NCI-H510A treated with DMSO at 0.1 percent for 48 hours (cell line): ENCODE measurements around the gene RGL4.
A peak's percentile ranks its signal among the peaks of the same experiment; 100 is the strongest.
"Not testable (repeated sequence)": the region's sequence is repeated elsewhere in the genome, so short reads cannot be mapped to it uniquely, and the experiment has no call there.

Source experiments
- DNase-seq: peaks from one replicate; lab custom pipeline; 2025; lab: John Stamatoyannopoulos, UW

RGL4 gene

DNA sequence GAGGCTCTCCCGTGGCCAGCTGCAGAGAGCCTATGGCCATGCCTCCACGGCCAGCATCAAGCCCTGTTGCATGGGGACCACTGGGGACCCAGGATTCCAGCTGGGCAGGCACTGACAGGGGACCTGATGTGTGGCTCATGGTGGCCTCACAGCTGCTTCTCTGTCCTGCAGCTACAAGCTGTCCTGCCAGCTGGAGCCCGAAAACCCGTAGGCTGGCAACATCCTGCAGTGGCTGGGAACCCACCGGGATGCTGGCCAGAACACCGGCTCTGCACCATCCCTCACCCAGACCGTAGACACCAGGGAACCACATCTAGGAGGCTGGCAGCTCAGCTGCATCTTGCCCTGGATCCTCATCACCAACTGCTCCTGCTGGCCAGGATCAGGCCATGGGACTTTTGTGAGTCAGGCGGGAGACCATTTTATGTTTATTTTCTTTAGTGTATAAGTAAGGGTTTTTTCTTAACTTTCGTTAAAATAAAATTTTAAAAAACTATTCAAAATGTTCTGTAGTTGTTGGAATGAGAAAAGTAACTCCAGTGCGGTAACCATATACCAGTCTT, 7.9 kb downstream of the RGL4 start:
- no peak for DNase-seq

DNA sequence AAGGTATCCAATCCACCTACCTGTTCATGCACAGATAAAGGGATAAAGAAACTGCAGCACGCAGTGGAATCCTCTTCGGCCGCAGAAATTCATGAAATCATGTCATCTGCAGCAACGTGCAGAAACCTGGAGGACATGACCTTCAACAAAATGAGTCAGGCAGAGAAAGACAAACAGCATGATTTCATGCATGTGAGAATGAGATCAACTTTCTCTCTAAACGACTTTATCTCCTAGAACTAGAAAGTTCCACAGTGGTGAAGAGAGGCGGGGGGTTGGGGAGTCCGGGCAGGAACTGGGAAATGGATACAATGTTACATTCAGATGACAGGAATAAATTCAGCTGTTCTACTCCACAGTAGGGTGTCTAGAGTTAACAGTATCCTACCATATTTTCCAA, 9.9 kb downstream of the RGL4 start:
- DNase-seq: no peak

DNA sequence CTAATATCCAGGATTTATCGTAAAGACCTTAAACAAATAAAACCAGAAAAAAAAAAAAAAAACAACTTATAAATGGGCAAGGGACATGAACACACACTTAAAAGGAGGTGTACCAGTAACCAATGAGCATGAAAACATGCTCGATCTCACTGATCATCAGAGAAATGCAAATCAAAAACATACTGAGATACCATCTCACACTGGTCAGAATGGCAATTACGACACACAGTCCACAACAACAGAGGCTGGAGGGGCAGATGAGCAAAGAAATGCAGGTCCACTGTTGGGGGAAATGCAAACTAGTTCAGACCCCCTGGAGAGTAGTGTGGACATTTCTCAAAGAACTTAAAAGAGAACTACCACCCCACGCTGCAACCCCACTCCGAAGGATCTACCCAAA, 13.2 kb downstream of the RGL4 start:
- no peak for DNase-seq

DNA sequence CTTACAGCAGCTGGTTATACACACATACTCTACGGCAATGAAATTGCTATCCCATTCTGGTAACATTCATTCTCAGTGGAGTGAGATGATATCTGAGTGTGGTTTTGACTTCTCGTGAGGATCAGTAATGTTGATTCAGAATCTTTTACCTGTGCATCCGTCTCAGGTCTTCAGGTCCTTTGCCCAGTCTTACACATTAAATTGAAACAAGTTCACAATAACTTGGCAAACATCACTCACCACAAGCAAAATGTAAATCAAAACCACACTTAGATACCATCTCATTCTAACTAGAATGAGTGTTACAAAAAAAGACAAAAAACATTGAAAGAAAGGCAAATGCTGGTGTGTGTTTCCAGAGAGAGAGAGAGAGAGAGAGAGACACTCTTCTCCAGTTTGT, 14.0 kb downstream of the RGL4 start:
- DNase-seq: no peak

DNA sequence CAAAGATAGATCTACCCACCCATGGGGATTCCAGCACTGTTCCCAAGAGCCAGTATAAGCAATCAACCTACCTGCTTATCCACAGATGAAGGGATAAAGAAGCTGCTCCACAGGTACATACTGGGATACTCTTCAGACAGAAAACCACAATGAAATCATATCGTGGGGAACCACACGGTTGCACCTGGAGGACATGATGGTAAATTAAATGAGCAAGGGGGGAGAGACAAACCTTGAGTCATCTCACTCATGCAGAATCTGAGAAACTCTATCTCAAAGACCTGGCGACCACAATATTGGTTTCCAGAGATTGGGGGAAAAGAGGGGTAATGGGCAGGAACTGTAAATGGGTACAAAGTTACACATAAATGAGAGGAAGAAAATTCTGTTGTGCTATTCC, 14.5 kb downstream of the RGL4 start:
- no peak for DNase-seq

DNA sequence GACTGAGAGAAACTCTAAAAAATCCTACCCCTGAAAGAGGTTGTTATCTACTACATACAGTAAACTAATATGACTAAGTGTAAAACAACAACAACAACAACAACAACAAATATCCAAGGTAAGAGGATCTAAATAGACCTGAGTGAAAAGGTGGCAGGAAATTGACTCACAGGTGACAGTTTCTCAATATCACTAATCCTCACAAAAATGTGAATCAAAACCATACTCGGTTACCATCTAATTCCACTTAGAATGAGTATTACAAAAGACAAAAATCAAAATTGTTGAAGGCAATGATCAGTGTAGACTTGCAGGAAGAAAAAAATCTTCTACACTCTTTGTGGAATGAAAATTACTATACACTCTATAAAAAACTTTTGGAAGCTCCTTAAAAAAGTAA, 17.5 kb downstream of the RGL4 start:
- DNase-seq: no peak

DNA sequence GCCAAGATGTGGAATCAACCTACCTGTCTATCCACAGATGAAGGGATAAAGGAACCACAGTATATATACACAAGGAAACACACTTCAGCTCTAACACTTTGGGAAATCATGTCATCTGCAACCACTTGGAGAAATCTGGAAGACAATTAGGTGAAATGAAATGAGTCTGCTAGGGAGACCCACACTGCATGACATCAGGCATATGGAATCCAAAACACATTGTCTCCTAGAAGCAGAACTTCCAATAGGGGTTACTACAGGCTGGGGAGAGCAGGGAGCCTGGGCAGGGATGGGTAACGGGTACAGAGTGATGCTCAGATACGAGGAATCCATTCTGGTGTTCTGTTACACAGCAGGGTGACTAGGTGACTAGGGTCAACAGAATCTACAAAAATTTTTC, 18.3 kb downstream of the RGL4 start:
- no peak for DNase-seq

DNA sequence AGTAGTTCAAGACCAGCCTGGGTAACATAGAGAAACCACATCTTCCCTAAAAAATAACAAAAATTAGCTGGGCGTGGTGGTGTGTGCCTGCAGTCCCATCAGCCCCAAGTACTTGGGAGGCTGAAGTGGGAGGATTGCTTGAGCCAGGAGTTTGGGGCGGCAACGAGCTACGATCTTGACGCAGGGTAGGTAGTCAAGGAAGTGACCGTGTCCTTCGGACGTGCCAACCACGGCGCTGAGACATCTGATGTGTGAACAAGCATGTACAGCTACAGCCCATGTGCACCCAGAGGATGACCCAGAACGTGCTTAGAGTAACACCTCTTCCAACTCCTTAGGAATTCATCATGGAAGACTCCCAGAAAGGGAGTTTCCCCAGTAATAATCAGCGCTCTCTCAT, 21.4 kb downstream of the RGL4 start:
- no peak for DNase-seq

DNA sequence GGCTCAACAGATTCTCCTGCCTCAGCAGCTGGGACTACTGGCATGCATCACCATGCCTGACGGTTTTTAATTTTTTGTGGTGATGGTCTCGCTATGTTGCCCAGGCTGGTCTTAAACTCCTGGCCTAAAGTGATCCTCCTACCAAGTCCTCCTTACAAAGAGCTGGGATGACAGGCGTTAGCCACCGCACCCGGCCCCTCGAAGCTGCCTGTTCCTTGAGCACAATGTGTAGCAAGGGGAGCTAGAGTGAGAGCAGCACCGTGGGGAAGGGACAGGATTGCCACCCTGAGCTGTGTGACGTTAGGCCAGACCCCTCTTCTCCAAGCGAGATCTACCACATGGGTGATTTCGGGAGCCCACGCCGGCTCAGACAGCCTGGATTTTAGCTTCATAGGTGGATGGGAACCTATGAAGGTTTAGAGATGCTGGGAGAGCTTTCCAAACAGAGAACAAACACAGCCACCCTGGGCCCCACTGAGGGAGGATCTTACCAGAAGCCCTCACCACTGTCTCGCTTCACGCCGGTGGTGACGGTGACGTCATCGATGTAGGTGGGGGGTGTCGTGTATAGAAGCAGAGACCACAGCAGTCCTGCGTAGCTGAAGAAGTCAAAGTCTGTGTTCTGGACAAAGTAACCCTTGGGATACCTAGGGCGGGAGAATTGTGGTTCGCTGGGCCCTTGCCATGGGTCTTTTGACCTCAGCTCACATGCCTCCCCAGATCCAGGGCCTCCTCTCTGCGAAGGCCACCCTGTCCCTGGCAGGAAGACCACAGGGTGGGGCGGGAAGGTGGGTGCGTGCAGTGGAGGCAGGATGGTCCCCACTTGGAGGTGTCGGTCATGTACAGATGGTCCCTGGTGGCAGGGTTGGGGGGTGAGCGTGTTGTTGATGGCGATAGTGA, 23.1 kb downstream of the RGL4 start:
- DNase-seq: no peak

DNA sequence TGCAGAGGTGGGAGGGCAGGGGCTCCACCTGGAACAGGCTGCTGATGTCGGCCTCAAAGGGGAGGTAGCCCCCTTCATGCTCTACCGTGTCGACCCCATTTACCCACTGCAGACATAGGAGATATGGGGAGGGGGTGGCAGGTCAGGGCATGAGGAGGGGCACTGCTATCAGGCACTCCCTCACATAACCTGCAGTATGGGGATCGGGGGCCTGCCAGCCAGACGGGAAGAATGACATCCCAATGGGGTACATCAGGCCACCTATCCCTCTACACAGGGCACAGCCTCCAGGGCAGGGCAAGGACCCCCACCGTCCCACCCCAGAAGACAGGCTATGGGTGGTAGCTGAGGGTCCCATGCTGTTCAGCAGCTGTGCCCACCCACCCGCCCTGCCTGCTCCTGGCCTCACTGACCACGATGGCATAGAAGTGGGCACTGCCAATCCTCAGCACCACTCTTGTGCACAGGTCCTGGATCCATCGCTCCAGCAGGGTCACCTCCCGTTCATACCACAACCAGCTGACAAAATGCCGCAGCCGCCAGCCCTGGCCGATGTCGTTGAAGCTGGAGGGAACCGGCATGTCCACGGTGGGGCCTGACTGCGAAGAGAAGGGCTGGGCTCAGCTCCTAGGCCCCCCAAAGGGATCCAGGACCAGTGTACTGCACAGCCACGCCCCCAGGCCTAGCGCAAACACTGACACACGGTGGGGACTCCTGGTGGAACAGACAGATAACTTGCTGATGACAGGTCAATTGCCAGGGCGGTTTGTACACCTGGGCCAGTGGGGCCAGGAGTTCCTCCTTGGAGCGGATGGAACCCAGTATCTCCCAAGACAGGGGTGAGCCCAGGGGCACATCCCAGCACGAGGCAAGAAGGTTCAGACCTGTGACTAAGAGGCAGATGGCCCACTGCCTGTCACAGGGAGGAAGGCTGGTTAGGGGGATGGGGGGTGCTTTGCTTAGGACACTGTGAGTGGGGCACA, 24.1 kb downstream of the RGL4 start:
- DNase-seq: no peak

DNA sequence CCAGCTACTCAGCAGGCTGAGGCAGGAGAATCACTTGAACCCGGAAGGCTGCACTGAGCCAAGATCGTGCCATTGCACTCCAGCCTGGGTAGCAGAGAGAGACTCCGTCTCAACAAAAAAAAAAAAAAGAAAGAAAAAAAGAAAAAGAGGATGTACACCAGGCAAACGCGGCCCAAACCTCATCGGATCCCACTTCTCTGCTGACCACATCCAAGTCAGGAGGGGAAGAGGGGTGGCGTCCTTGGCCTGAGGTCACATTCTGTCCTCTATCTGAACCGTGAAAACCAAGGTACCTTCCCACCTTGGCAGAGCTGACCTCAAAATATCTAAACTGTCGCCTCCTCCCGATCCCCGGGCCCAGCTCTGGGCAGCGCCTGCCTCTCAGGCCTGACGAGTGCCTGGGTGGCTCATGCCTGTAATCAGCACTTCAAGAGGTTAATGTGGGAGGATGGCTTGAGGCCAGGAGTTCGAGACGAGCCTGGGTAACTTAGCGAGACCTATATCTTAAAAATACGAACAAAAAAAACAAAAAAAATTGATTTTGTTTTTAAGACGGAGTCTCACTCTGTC, 25.1 kb downstream of the RGL4 start:
- DNase-seq: no peak

DNA sequence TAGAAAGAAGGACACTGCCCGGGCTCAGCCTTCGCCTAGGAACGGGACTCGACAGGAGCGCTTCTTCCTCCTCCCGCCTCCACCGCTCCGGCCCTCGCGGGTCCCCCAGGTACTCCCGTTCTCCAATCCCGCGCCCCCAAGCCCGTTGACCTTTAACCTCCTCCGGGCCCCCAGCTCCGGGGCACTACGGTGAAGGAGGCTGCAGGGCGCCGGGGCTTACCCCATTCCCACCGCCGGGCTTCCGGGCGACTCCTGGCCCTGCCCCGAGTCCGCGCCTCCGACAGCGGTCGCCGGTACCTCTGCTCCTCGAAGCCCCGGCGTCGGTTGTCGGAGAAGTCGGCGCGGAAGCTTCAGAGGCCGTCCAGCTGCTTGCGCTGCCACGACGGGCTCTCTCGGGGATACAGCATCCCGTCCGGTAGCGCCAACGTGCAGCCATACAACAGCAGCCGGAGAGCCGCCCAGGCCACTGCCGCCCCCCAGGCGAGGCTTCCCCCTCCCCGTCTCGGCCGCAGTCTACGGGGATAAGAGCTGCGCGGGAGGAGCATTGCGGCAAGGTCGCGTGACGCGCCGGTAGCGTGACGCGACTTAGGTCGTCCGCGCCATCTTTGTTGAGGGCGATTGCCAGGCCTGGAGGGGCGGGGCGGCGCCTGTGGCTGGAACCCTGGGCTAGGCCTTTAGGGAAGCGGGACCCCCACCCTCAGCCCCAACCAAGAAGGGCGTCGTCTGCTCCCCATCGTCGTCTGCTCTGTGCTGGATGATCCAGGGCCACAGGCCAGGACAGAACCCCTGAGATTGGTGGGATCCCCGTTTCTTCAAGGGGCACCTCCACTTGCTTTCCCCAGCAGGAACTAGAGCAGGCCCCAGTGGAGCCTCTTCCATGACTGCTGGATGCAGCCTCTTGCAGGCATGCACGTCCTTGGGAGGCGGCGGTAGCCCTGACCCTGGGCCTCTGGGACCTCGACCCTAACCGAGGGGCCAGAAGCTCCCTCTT, 26.3 kb downstream of the RGL4 start:
- peak; percentile 59 for DNase-seq

DNA sequence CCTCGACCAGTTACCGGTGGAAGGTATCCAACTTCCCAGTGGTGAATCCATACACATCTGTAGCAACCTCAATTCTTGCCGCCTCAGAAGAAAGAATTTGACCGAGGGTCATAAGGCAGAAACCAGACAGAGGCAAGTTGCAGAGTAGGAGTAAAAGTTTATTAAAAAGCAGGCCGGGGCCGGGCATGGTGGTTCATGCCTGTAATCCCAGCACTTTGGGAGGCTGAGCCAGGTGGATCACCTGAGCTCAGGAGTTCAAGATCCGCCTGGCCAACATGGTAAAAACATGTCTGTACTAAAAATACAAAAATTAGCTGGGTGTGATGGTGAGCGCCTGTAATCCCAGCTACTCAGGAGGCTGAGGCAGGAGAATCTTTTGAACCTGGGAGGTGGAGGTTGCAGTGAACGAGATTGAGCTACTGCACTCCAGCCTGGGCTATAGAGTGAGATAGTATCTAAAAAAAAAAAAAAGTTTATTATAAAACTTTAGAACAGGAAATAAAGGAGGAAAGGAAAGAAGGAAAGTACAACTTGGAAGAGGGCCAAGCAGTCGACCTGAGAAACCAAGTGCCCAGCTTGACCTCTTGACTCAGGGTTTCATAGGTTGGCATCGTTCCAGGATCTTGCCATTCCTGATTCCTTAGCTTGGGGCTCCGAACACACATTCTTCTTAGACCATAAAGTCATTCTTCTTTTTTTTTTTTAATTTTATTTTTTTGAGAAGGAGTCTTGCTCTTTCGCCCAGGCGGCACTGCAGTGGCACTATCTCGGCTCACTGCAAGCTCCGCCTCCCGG, 27.8 kb downstream of the RGL4 start:
- DNase-seq: no peak

DNA sequence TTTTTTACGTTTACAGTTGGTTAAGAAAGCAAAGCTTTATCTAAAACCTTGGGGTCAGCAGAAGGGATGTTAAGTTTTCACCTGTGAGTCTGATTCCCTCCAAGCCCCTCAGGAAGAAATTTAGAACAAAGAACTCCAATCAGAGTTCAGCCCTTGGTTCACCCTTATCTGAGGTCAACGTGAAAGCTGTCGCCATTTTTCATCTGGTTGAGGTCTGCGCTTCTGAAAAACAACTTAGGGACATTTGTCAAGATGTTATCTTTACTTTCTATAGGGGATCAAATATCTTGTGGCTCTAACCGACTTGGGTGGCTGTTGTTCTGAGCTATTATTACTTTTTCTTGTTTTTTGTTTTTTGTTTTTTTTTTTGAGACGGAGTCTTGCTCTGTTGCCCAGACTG, 30.0 kb downstream of the RGL4 start:
- DNase-seq: no peak

DNA sequence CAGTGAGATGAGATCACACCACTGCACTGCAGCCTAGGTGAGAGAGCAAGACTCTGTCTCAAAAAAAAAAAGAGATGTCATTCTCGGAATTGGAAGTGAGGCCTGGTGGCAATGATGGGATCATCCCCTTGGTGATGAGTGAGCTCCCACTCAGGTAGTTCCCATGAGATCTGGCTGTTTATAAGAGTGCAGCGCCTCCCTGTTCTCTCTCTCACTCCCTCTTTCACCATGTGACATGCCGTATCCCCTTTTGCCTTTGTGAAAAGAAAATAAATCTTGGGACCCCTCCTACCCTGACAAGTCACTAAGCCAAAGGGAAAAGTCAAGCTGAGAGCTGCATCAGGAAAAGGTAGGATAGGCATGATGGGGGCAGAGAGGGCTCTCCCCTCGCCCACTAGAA, 31.3 kb downstream of the RGL4 start:
- no peak for DNase-seq

DNA sequence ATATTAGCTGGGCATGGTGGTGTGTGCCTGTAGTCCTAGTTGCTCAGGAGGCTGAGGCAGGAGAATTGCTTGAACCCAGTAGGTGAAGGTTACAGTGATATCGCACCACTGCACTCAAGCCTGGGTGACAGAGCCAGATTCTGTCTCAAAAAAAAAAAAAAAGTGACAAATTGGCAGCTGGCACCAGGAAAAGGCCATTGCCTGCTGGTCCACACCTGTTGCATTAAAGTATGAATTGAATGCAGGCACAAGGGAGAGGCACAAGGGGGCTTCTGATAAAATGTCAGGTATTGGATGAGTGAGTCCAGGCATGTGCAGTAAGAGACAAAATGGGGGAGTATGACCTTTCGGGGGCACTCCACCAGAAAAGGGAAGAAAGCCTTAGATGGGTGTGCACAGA, 31.9 kb downstream of the RGL4 start:
- DNase-seq: no peak

DNA sequence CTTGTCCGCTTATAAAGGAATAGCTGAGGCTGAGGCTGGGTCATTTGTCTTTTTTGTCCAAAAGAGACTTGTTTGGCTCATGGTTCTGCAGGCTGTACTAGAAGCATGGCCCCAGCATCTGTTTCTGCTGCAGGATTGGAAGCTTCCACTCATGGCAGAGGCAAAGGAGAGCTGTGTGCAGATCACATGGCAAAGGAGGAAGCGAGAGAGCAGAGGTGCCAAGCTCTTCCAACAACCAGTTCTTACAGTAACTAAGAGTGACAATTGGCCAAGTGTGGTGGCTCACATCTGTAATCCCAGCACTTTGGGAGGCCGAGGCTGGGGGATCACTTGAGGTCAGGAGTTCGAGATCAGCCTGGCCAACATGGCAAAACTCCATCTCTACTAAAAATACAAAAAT, 37.3 kb downstream of the RGL4 start:
- not testable (repeated sequence) for DNase-seq

DNA sequence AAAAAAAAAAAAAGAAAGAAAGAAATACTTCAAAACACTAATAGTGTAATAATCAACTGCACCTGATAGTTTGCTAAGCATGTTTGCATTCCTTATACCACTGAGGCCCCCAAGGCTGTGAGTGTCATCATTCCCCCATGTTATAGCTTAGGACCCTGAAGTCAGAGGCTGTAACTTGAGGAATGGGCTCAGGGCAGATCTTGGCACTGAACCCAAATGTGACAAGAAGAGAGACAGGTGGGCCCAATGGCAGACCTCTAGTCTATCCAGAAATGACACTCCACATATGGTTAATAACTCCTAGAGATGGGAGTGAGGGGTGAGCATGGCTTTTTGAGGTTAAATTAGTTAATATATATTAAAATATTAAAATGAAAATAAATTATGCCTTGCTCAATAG, 46.9 kb downstream of the RGL4 start:
- DNase-seq: no peak

DNA sequence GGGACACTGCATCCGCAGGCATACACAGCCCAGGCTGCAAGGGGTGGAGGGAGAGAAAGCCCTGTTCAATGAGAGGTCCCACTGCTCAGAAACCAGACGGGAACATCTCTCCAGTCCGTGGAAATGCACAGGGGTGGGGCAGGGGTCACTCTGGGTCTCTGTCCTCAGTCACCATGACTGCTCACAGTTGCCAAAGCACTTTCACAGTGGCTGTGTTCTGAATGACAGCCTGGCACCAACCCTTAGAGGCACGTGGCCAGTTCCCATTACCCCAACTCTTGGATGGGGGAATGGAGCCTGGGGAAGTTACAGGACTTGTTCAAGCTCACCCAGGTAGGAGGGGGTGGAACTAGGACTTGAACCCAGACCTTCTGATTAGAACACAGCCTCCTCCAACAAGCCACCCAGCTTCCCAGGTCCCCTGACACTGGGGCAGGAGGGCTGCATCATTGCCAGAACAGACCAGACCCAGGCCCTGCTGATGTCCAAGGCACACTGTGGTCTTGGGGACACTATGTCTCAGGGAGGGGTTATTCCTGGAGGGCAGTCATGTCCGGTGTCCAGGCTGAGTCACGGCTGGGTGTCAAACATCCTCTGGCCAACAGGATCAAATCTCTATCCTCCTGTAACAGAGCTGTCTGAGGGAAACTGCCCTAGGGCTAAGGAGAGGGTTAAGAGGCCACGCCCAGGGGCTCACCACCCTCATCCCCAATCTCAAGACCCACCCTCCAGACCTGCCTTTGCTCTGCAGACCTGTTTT, 51.9 kb downstream of the RGL4 start:
- no peak for DNase-seq

DNA sequence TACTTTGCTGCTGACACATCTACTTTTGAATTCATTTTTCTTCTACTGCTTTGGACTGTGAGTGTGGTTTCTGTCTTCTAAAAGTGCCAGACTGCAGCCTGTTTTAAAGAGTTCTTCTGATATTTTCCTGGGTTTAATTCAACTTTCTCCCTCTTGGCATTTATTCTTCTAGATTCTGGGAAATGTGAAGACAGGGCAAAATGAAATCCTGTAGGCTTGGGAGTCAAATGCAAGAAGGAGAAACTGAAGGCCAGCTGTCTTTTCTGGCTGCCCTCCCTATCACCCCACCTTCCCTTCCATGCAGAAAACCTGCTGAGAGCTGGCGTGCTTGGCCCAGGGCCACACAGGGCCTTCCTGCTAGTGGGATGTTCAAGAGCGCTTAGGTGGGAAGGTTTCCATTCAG, 52.5 kb downstream of the RGL4 start:
- no peak for DNase-seq
